Measurements from ENCODE around the gene RBPJL. TPM values are rescaled to one million over a fixed set of nuclear protein-coding genes. Genes with fewer than 3 reads are reported as not detected.

The RBPJL gene
- total RNA-seq, 2 donors from 2014 or later = not detected

DNA sequence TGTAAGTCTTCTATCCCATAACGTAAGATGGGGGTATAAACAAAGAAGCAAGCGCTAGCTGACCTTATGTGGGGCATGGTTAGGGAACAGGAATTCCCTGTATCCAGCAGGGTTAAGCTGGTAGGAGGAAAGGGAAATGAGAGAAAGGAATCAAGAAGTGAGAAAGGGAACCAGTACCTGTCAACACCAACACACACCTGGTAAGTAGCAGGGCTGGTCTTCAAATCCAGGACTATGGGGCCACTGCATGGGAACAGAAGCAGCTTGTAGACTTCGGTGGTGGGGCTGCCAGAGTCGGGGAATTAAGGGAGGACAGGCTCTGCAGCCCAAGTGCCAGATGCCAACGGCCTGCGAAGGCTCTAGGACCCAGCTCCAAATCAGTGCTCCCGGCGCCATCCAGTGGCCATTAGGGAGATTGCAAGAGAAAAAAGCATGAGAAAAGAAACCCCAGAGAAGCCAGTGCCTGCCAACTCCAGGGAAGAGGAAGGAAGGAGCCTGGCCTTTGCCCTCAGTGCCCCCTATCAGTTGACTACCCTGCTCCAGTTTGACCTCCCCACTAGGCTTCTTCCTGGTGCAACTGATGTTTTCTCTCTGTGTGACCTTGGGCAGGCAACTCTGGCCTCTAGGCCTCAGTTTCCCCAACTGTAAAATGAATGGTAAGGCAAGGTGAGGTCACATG lies 15.8 kb upstream of the RBPJL start:
- intact Hi-C loops (cut with DNase I) = no loop called here
- DNase-seq (ENCODE audit: low spot score) = peak; percentile 92

DNA sequence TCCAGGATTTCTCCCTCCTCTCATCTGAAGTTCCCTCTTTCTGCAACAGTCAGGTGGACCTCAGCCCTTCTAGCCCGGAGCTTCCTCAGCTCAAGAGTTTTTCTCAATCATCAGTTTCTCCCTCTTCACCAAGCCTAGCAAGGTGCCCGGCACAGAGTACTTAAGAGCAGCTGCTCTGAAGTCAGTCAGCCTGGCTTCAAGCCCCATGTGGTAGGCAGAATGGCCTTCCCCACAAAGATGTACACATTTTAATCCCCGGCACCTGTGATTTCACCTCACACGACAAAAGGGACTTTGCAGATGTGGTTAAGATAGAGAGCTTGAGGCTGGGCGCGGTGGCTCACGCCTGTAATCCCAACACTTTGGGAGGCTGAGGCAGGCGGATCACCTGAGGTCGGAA lies 15.1 kb upstream of the RBPJL start:
- DNase-seq (ENCODE audit: low spot score) = no peak
- intact Hi-C loops (cut with DNase I) = no loop called here

DNA sequence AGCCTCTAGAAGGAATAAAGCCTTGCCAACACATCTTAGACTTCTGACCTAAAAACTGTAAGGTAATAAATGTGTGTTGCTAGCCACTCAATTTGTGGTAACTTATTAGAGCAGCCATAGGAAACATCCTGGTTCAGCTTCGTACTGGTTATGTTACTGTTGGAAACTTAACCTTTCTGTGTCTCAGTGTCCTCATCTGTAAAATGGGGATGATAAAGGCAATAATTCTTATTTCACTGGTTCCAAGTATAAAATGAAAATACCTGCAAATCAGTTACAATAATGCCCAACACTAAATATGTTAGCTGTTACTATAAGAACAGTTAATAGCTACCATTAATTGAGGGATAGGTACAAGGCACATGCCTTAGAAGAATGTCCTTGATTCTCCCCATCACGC lies 14.3 kb upstream of the RBPJL start:
- intact Hi-C loops (cut with DNase I) = no loop called here
- no peak for DNase-seq (ENCODE audit: low spot score)

DNA sequence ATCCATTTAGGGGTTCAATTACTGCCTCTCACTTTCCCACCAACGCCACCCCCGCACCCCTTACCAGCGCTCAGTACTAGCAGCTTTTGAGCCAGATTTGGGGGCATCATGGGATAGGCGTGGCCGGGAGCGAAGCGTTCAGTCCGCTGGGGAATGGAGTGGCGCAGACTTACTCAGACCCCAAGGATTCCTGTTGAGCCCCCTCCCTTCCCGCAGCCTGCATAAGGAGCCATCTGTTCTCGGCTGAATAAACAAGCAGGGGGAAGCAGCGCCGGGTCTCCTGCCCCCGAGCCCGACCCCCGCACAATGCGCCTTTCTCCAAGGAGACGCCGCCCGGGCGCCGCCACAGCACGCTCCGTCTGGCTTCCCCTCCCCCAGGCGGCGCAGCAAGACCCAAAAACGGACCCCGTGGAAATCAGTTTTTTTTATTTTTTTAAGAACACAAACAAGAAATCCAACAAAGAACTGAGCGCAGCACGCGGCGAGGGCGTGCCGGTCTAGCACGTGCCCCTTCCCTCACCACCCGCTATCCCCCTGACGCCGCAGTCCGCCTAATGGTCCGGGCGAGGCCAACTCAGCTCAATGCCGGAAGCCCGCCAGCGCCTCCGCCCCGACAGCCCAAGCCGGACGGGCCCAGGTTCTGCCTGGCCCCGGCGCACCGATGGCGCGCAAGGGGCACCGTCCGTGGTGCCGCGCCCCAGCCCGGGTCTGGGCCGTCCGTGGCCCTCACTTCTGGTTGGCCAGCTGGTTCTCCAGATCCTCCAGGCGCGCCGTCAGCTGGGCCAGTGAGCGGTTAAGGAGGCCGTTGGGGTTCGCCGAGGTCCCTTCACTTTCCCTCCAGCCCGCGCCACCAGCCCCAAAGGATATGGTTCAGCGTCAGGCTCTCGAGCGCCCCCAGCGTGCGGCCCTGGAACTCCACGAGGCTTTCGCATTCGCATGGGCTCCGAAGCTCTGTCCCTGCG lies 13.3 kb upstream of the RBPJL start:
- intact Hi-C loops (cut with DNase I) = no loop called here
- peak; percentile 96 for DNase-seq (ENCODE audit: low spot score)

DNA sequence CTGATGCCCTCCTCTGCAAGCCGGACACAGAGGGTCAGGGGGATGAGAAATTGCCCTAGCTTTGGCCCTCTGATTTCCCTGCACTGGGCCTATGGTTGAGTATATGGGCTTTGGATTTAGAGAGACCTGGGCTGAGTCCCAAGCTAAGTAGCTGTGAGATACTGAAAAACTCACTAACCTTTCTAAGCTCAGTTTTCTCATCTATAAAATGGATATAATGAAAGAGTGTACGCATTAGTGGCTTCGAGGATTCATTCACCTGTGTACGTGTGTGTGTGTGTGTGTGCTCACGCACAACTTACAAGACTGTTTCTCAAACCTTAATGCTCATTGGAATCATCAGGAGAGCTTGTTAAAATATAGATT lies 12.7 kb upstream of the RBPJL start:
- intact Hi-C loops (cut with DNase I) = no loop called here
- no peak for DNase-seq (ENCODE audit: low spot score)

DNA sequence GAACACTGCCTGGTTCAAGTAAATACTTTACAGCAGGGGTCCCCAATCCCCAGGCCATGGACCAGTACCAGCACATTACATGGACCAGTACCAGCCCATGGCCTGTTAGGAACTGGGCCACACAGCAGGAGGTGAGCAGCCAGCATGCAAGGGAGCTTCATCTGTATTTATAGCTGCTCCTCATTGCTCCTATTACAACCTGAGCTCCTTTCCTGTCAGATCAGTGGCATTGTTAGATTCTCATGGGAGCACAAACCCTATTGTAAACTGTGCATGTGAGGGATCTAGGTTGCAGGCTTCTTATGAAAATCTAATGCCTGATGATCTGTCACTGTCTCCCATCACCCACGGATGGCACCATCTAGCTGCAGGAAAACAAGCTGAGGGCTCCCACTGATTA lies 12.0 kb upstream of the RBPJL start:
- intact Hi-C loops (cut with DNase I) = no loop called here
- no peak for DNase-seq (ENCODE audit: low spot score)

DNA sequence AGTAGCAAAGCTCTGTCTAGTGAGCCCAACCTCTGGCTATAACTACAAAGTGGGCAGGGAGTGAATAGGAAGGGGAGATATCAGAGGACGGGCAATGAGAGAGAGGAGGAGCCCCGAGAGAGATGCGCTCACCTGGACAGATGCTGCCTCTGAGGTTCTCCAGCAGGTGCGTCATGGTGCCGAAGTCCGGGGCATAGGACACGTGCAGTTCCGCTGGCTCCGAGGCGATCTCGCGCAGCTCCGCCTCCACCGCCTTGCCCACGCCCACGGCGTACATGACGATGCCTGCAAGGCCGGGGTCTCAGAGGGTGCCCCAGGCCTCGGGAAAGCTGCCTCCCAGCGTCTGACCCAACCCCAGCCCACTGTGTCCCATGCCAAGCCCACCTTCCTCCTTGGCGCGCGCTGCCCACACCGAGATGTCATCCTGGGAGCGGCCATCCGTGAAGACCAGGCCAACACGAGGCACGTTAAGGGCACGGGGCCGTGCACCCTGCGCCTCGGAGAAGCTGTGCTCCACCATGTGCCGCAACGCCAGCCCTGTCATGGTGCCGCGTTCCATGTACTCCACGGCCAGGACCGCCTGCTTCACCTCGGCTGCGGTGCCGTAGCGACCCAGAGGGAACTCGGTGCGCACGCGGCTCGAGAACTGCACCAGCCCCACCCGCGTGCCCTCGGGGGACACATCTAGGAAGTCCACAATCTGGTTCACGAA lies 8.7 kb upstream of the RBPJL start:
- intact Hi-C loops (cut with DNase I) = no loop called here
- DNase-seq (ENCODE audit: low spot score) = no peak

DNA sequence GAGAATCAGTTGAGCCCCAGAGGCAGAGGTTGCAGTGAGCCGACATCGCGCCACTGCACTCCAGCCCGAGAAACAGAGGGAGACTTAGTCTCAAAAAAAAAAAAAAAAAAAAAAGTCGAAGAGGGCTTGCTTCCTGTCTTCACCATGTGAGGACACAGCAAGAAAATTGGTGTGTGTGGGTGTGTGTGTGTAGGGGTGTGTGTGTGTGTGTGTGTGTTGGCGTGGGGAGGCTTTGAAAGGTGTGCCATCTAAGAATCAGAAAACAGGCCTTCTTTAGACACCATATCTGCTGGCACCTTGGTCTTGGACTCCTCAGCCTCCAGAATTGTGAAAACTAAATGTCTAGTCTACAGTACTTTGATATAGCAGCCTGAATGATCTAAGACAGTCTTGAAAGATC lies 6.9 kb upstream of the RBPJL start:
- intact Hi-C loops (cut with DNase I) = no loop called here

DNA sequence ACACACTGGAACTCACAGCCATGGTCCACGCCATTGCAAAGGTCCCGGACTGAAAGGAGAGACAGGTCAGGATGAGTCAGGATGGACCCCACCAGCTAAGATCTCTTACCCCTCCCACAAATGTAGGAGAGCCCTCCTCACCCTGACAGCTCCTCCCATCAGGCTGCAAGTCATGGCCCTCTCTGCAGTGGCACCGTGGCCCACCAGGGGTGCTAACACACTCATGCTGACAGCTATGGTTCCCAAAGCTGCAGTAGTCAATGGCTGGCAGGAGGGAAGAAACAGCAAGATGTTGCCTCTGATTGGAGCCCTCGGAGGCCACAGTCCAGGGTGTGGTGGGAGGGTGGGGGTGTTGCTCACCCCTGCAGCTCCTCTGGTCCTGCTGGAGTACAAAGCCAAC lies 5.7 kb upstream of the RBPJL start:
- DNase-seq (ENCODE audit: low spot score) = no peak
- intact Hi-C loops (cut with DNase I) = no loop called here

More for the DNA sequence above, 6.9 kb upstream of the RBPJL start:
- DNase-seq (ENCODE audit: low spot score) = no peak

DNA sequence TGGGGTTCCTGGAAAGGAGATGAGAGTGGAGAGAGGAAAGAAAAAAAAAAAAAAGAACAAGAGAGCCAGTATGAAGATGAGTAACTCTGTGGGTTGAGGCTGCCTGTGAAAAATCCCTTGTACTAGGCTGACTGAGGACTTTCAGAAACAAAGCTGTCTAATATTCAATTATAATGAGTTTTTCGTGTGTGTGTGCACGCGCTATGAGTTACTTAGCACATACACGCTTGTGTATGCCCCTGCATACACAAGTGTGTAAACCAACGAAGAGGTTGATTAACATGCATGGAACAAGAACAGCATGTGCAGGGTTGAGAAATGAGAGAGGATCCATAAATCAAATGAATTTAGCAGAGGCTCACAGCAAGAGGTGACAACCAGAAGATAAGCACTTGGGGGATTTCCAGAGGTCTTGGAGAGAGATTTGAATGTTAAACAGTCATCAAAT lies 4.8 kb upstream of the RBPJL start:
- DNase-seq (ENCODE audit: low spot score) = no peak
- intact Hi-C loops (cut with DNase I) = no loop called here

DNA sequence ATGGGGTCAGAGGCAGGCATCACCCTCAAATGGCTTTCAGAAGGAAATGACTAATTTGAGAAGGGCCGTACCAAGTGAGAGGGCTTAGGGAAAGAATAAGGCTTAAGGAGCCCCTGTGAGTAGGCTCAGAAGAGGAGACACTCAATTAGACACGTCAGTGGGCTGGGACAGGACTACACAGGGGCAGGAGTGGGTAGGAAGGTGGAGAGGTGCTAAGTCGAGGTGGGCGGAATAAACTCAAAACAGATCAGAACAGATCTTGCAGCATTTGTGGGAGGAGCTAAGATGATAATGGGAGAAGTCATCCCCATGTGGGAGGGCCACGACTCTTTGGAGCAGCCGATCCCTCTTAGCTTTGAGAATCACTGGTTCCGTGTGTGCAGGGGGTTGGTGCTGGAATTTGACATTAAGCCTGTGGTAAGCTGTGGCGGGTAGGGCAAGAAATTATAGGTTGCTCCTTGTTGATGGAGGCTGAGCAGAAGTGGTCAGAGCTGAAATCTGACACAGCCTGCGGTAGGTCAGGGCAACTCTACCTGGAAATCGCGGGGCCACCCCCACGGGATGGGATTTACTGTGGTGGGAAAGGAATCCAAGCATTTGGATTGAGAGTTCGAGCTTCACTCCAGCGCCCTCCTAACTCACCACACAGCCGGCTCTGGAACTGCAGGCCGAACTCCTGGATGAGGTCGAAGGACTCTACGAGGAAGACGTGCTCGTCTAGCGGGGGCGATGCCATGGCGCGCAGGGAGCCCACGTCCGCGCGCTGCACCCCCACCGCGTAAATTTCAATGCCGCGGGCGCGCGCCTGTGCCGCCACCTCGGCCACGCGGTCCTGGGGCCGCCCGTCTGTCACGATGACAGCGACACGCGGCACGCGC lies 2.8 kb upstream of the RBPJL start:
- intact Hi-C loops (cut with DNase I) = no loop called here
- no peak for DNase-seq (ENCODE audit: low spot score)

DNA sequence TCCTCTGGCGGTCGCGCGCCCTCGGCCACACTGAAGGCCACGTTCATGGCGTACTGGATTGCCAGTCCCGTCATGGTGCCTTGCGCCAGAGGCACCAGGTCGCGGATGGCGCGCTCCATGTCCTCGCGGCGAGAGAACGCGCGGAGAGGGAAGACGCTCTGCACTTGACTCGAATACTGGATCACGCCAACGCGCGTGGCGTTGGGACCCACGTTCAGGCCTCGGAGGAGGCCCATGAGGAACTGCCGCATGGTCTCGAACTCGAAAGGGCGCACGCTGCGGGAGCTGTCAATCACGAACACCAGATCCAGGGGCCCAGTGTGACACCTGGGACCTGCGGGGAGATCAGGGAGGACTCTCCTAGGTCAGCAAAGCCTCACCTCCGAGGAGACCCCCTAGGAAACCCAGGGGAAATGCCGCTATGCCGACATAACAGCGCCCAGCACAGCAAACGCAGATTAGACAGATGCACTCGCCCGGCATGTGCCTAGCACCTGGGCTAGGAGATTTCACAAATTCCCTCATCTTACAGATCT lies 2.1 kb upstream of the RBPJL start:
- intact Hi-C loops (cut with DNase I) = no loop called here
- no peak for DNase-seq (ENCODE audit: low spot score)

DNA sequence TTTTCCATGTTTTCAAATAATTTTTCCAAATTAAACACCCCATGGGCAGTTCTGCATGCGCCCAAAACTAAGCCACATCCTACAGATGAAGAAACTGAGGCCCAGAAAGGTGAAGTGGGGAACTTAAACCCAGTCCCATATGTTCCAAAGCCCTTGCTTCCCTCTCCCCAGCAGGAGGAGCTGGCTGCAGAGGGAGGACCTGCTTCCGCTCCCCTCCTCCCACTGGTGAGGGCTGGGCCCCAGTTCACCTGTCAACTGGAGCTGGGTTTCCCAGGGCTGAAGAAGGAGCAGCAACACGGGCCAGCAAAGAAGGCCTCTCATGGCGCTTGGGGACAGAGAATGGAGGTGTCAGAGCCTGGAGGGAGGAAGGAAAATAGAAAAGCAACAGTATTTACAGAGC lies 1.4 kb upstream of the RBPJL start:
- DNase-seq (ENCODE audit: low spot score) = no peak
- intact Hi-C loops (cut with DNase I) = no loop called here

DNA sequence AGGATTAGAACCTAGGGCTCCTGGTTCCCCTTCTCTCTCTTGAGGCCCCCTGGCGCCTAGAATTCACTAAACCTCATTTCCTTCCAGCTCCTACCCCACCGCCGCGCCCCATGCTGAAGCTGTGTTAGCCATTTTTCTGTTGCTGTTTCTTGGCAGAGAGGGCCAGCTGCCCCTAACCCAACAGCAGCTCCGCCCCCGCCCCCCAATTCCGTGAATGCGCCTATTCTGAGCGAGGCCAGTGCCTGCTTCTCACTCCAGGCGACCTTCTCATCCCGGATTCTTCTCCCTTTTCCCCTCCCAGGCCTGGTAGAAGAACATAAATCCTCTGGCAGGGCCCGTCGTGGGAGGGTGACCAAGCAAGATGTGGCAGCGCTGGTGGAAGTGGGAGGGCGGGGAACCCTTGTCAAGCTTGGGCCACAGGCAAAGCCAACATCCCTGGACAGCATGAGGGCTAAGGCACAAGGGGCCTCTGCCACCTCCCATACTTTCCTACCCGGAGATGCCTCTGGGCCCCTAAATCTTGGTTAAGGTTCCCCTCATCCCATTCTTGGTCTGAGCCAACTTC lies 518 bp downstream of the RBPJL start:
- DNase-seq (ENCODE audit: low spot score) = no peak
- intact Hi-C loops (cut with DNase I) = no loop called here

DNA sequence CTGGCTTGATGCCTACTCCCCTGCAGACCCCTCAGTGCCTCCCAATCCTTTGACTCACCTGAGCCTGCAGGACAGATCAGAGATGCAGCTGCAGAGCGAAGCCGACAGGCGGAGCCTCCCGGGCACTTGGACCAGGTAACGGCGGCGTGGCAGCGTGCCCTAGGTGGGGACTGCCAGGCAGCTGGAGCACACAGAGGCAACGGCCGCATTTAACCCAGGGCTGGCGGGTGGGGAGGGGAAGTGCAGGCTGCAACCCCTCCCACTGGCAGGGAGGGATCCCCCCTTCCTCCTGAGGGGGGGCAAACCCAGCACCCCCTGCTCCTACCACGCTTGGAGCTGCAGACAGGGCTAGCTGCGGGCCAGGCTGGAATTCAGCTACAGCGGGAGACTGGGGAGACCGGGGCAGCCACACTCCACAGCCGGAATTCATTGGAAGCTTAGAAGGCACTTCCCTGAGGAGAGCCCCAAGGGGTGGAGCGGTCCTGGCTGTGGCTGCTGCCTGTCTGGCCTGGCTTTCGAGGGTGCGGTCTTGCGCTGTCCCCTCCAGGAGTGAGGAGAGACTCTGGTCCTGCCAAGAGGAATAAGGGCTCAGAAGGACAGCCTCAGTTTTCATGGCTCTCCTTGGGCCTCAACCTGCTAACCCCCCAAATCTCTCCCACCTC lies 1.6 kb downstream of the RBPJL start, which contains the start of gene MATN4:
TSS of gene MATN4 (minus strand) at position 183 of the 662 bp plus-strand sequence. CDS start 2,717 bp downstream, outside the sequence.
- DNase-seq (ENCODE audit: low spot score) = no peak

DNA sequence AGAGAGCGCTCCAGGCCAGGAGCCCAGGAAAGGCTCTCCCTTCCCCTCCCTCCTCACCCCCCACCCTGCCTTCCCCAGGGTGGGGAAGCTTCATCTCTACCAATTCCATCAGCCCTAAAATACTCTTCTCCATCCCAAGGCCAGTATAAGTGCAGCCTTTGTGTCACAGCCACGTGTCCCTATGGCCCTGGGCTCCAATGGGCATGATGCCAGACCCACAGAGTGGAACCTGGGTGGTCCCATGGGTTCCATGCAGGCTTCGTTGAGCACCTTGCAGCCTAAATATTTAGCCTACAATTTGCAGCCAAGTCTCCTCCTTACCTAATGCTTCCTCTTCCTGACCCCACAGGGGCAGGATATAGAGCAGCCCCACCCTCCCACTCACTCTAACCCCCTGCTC lies 2.4 kb downstream of the RBPJL start:
- DNase-seq (ENCODE audit: low spot score) = no peak
- intact Hi-C loops (cut with DNase I) = no loop called here

More for the DNA sequence above, 1.6 kb downstream of the RBPJL start, which contains the start of gene MATN4:
- intact Hi-C loops (cut with DNase I) = no loop called here

DNA sequence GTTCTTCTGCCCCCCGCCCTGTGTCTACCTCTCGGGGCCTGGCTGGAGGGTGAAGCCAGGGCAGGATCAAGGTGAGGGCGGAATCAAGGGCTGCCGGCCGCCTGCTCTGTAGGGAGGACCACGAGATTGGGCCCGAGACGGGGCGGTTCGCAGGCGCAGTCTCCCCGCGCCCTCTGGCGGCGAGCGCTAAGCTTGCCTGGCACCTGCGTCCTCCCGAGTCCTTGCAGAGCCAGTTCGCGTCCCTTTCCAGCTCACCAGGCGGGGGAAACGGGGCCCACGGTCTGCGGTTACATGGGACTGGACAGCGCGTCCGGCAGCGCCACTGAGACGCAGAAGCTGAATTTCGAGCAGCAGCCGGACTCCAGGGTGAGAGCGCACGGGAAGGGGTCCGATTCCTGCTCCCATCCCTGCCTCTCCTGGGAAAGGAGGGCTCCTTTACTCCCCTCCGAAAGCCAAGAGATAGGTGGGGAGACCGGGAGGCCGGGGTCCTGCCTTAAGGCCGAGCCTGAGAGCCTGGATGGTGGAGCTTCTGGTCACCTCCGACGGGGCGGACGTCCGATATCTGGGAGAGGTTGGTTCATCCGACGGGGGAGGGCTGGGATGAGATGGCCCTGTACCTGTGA lies 5.1 kb downstream of the RBPJL start:
- peak; percentile 89 for DNase-seq (ENCODE audit: low spot score)

More for the DNA sequence above, 5.1 kb downstream of the RBPJL start:
- intact Hi-C loops (cut with DNase I) = loop anchor here in 1 of 2 donors (1.0 to 10.0 kb wide), 3 partner anchors 32 to 461 kb away; no protein-coding TSS in a partner anchor

All from posterior vena cava (tissue), 2 donors.